HG03045 (cell line): ENCODE data around the gene RNF217.
"Not testable (repeated sequence)": the region's sequence is repeated elsewhere in the genome, so short reads cannot be mapped to it uniquely, and the experiment has no call there.

Experiments
- ATAC-seq: cut with Tn5 transposase; IDR thresholded peaks from one replicate; pipeline ENCODE4 v1.9.1; 2021; ENCODE audit warnings: mild to moderate bottlenecking, moderate library complexity; ENCODE audit not compliant: unreplicated experiment

Gene RNF217

GRCh38 chr6:125050663-125051318 is 88.6 kb downstream of the RNF217 start:
- no peak for ATAC-seq

- ATAC-seq, result no peak
These were observed 91.6 kb downstream of the RNF217 start for GRCh38 chr6:125053809-125054208.

GRCh38 chr6:125054331-125054730 is 92.1 kb downstream of the RNF217 start:
- ATAC-seq, result no peak

GRCh38 chr6:125057392-125058246 is 95.4 kb downstream of the RNF217 start:
- no peak for ATAC-seq

- no peak for ATAC-seq
These were observed 96.3 kb downstream of the RNF217 start for GRCh38 chr6:125058546-125058945.

DNA sequence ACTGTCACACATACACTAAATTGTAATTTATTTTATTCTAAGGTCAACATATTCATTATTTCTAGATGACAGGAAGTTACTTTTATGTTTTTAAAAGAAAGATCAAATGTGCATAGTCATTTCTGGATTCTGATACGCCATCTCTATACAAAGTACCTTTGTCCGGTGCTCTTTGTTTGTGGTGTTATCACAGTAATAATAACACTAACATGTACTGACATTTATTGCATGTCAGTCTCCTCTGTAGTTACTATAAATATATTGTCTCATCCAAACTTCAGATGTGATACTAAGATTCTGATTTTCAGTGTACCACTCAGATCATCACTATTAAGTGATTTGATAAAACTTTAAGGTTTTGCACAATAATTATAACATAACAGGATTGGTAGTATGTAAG is 101.1 kb downstream of the RNF217 start:
- no peak for ATAC-seq

GRCh38 chr6:125066140-125066539 is 103.9 kb downstream of the RNF217 start:
- ATAC-seq, result no peak

DNA sequence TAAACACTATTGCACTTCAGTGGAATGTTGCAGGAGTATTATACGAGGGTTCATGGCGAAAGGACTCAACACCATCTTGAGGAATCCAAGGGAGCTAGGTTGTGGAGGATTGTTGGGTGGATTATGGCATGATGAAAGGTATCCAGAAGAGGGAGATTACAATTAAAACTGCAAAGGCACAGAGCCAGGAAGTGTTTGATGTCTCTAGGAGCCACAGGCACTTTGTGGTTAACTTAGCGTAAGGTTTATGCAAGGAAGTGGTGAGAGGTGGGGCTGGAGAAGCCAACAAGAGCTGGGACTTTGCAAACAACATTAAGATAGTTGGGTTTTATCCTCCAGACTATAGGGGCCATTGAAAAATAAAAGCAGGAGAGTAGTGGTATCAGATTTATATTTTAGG is 104.7 kb downstream of the RNF217 start:
- no peak for ATAC-seq

DNA sequence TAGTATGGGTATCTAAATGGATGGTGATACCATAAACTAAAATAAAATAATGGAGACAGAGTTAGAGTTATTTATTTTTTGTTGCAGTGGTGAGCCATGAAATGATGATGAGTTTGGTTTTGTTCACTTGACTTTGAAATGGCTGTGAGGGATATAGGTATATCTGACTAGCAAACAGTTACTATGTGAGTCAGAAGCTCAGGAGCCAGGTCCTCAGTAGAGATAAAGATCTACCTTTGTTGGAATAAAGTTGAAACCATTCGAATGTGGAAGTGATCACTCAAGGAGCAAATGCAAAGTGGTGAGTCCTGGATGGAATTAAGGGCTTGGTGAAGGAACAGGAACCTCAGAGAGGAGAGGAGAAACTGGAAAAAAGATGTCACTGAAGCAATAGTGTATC is 105.3 kb downstream of the RNF217 start:
- no peak for ATAC-seq

DNA sequence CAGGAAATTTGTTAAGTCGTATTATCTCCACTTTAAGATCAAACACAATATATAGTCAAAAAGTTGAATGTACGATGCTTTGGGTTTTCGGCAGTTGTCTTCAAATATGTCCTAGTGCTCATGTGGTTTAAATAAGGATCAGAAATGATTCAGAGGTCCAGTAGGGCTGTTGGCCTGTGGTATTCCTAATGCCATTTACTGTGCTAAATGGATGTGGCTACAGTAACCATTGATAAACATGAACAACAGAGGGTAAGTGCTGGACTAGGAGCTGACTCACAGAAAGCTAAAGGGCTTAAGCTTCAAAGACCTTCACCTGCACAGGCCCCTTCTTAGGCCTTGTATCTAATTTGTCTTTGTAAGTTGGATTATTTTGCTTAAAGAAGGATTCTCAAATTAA is 110.8 kb downstream of the RNF217 start:
- ATAC-seq, result no peak

DNA sequence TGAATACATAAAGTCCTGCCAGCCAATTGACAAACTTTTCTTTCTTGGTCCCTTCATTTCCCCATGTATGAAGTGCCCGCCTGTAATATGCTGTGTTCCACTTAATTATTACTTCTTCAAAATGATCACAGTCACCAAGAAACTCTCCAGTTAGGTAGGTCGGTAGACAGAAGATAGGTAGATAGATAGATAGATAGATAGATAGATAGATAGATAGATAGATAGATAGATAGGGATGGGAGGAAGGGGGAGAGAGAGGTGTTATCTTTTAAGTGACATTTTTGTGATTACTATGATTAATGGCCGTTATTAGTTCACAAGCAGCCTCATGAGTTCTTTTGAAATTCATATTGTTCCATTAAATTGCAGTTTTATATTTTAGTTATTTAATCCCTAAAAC is 111.9 kb downstream of the RNF217 start:
- ATAC-seq, result no peak

DNA sequence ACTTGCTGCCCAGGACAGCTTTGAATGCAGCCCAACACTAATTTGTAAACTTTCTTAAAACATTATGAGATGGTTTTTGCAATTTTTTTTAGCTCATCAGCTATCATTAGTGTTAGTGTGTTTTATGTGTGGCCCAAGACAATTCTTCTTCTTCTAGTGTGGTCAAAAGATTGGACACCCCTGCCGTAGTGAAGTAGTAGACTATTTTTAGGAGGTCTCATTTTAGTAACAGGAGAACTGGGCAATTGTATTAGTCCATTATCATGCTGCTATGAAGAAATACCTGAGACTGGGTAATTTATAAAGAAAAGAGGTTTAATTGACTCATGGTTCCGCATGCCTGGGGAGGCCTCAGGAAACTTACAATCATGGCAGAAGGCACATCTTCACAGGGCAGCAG is 112.8 kb downstream of the RNF217 start:
- not testable (repeated sequence) for ATAC-seq

- ATAC-seq, result no peak
These were observed 113.7 kb downstream of the RNF217 start for GRCh38 chr6:125075741-125076481.

DNA sequence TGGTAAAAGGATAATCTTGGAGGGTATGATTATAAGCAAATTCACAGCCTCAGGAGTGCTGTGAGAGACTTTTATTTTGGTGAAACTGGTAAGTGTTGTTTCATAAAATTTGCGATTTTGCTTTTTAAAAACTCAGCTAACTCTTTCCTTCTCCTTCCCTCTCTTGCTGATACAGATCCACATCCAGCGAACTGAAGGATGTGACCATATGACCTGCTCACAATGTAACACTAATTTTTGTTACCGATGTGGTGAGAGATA is 114.2 kb downstream of the RNF217 start:
- ATAC-seq, result no peak

- ATAC-seq, result no peak
These were observed 115.2 kb downstream of the RNF217 start for GRCh38 chr6:125077453-125077852.

- ATAC-seq, result no peak
These were observed 116.5 kb downstream of the RNF217 start for GRCh38 chr6:125078602-125079321.

DNA sequence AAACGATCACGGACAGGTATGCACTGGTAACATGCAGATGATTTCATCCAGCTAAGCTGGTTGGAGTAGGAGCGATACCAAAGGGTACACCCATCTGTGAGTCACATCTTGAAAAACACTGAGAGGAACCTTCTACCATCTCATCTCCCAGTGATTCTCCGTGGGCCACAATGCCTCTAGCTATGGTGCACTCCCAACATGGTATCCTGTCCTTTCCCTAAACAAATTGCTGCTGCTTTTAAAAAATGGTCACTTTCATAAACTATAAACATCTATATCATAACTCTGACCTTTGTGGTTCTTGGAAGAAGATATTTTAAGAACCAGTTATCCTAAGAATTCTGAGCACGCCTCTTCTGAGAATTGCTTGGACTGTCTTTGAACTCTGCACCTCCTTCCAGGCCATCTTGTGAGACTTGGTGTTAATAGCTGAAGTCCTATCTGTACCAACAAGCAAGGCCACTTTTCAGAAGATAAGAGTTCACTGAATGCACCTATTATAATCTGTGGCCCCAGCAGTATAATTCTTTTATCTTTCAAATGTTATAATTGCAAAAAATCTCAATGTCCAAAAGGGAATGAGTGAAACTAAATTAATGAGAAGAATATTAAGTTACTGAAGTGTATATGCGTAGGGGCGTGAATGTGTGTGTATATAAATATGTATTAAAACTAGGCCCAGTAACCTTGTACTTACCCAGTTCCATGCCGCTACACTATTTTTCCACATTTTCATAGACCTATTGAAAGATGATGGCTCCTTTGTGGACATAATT is 120.9 kb downstream of the RNF217 start:
- no peak for ATAC-seq

DNA sequence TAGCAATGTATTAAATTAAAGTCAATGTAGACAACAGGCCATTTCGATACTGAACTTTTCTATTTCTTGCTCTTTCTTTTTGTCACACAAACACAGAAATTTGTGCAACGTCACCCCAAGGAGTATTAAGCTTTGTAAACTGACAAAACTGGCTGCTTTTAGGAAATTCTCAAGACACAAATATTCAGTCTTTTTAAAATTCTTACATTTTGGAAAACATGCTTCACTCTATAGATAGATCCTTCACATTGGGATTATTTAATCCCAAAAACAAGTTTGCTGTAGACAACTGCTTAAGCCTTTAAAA is 121.4 kb downstream of the RNF217 start:
- no peak for ATAC-seq

DNA sequence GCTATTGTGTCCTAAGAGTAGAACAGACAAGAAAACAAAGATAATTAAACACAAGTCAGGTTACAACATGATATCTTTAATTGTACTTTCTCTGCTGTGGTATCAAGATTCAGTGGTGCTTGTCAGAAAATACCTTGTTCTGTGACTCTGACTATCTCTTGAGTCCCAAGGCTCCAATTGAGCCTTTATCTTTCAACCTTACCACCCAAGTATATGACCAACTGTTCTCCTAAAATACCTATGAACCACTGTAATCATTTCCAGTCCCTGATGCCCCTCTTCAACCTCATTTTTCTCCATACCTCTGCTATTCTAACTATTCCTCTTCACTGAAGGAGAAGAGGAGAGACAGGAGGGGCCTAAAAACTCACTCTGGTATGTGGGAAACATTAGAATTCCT is 124.5 kb downstream of the RNF217 start:
- ATAC-seq, result no peak

DNA sequence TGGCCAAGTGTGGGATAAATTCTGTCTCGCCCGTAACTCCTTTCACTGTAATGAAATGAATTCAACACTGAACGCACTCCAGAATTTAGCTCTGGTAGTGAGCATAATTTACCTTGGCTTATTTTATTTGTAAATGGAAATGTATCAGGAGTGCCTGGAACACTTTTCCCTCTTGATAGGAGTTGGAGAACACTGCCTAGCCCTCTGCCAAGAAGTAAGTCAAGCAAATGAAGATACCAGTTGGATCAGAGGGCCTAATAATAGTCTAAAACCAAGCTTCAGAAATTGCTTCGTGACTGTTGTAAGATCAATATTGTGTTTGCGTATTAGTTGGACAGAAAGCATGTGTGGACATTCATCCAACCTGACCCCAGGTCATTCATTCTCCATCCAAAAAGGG is 126.7 kb downstream of the RNF217 start:
- no peak for ATAC-seq

GRCh38 chr6:125094563-125094962 is 132.3 kb downstream of the RNF217 start:
- no peak for ATAC-seq
